Fibroblast of peridontal ligament (primary cell): ENCODE results near the gene PRAC1.

ENCODE experiments used
- DNase-seq: peaks from one replicate; pipeline ENCODE4 v3.0.0-alpha.2; 2010; ENCODE audit errors: extremely low read depth

Gene PRAC1

GRCh38 chr17:48722201-48722907 lies at the start of gene PRAC1:
Gene PRAC1 (minus strand): TSS chr17:48722518. CDS start chr17:48722392, 126 bp downstream.
- no peak for DNase-seq

GRCh38 chr17:48770954-48771353 lies 48.6 kb upstream of the PRAC1 start:
- no peak for DNase-seq

- no peak for DNase-seq
Measured at GRCh38 chr17:48769009-48769675, 46.8 kb upstream of the PRAC1 start.

GRCh38 chr17:48767263-48767774 lies 45.0 kb upstream of the PRAC1 start:
- DNase-seq = no peak

- no peak for DNase-seq
Measured at GRCh38 chr17:48761114-48761513, 38.8 kb upstream of the PRAC1 start.

- DNase-seq = no peak
Measured at GRCh38 chr17:48760411-48760810, 38.1 kb upstream of the PRAC1 start.

GRCh38 chr17:48759288-48759687 lies 37.0 kb upstream of the PRAC1 start:
- DNase-seq = no peak

GRCh38 chr17:48757524-48757961 lies 35.2 kb upstream of the PRAC1 start:
- no peak for DNase-seq

GRCh38 chr17:48756830-48757251 lies 34.5 kb upstream of the PRAC1 start:
- DNase-seq = no peak

- no peak for DNase-seq
Measured at GRCh38 chr17:48755356-48755755, 33.0 kb upstream of the PRAC1 start.

GRCh38 chr17:48754500-48755261 lies 32.4 kb upstream of the PRAC1 start:
- no peak for DNase-seq

GRCh38 chr17:48753794-48754499 lies 31.6 kb upstream of the PRAC1 start:
- DNase-seq = no peak

GRCh38 chr17:48752399-48753288 lies 30.3 kb upstream of the PRAC1 start:
- no peak for DNase-seq

- no peak for DNase-seq
Measured at GRCh38 chr17:48751733-48752398, 29.5 kb upstream of the PRAC1 start.

GRCh38 chr17:48751172-48751571 lies 28.9 kb upstream of the PRAC1 start:
- DNase-seq = no peak

GRCh38 chr17:48749621-48750553 lies 27.6 kb upstream of the PRAC1 start:
- DNase-seq = no peak

- DNase-seq = no peak
Measured at GRCh38 chr17:48748718-48749566, 26.6 kb upstream of the PRAC1 start.
